NB4 (cell line): ENCODE results near the gene PARD6G.
"Not testable (repeated sequence)": the region's sequence is repeated elsewhere in the genome, so short reads cannot be mapped to it uniquely, and the experiment has no call there.

Experiments
- DNase-seq: peaks from one replicate; pipeline ENCODE4 v3.0.0; 2010; ENCODE audit warnings: low read depth
- H3K4me3 ChIP-seq: one replicate; pipeline ENCODE4 v1.5.1; 2011; ENCODE audit warnings: mild to moderate bottlenecking, low read depth, low read length, moderate library complexity
- MYC ChIP-seq: IDR thresholded peaks from 2 replicates; pipeline ENCODE4 v1.6.1; 2011; ENCODE audit warnings: low read depth, low read length
- POLR2A ChIP-seq: IDR thresholded peaks from 2 replicates; pipeline ENCODE4 v1.6.1; 2011; ENCODE audit warnings: mild to moderate bottlenecking; ENCODE audit not compliant: insufficient read length; ENCODE audit errors: extremely low read depth
- TF ChIP-seq, protein P1 (sequence below): IDR thresholded peaks from 2 replicates; pipeline ENCODE4 v1.6.1; 2011; ENCODE audit warnings: low read depth, low read length
- TF ChIP-seq, protein P2 (sequence below): IDR thresholded peaks from one replicate; pipeline ENCODE4 v1.5.1; 2012; ENCODE audit warnings: low read depth, low read length

Gene PARD6G

DNA sequence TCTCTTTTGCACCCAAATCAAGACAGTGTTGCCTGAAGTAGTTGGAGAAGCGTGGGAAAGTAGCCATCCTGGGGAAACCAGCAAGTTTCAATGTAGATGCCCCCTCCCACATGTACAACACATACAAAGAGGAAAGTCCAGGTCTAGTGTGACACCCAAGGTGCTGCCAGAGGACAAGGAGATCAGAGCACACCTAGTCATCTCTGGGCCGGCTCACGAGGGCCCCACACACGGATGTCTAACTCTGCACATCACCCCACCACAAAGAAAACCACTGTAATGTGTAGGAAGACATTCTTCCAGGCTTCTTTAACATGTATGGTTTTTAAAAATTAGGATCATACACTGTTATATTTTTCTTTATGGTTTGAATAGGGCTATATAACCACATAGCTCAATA lies 21.6 kb downstream of the PARD6G start:
- no peak overlapping the region for H3K4me3 ChIP-seq
- no peak for TF ChIP-seq MYC
- no peak for TF ChIP-seq POLR2A
- TF ChIP-seq, protein P1, sequence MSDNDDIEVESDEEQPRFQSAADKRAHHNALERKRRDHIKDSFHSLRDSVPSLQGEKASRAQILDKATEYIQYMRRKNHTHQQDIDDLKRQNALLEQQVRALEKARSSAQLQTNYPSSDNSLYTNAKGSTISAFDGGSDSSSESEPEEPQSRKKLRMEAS: no peak
- TF ChIP-seq, protein P2, sequence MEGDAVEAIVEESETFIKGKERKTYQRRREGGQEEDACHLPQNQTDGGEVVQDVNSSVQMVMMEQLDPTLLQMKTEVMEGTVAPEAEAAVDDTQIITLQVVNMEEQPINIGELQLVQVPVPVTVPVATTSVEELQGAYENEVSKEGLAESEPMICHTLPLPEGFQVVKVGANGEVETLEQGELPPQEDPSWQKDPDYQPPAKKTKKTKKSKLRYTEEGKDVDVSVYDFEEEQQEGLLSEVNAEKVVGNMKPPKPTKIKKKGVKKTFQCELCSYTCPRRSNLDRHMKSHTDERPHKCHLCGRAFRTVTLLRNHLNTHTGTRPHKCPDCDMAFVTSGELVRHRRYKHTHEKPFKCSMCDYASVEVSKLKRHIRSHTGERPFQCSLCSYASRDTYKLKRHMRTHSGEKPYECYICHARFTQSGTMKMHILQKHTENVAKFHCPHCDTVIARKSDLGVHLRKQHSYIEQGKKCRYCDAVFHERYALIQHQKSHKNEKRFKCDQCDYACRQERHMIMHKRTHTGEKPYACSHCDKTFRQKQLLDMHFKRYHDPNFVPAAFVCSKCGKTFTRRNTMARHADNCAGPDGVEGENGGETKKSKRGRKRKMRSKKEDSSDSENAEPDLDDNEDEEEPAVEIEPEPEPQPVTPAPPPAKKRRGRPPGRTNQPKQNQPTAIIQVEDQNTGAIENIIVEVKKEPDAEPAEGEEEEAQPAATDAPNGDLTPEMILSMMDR: no peak

DNA sequence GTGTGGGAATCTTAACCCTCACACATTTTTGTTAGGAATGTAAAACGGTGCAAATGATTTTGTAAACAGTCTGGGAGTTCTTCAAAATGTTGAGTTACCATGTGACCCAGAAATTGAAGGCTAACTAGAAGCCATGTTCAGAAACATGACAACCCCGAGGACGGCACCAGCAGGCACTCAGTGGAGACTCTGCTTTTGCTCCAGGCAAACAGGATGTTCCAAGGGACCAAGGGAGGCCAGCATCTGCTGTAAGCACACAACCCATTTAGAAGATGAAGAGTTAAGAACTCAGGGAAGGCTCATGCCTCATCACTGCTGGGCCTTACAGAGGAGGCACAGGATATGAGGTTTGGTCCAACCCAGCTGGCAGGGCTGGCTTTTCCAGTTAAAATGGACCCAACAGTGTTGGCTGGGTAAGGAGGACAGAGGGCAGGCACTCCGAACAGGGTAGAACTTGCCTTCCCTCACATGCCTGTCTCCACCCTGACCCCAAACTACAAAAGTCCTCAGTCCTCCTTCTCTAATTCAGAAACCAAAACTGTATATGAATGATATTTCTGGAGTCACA lies 23.6 kb downstream of the PARD6G start:
- no peak overlapping the region for H3K4me3 ChIP-seq
- no peak for DNase-seq
- TF ChIP-seq, protein P2: no peak
- TF ChIP-seq, protein P1: no peak
- TF ChIP-seq POLR2A: no peak
- TF ChIP-seq MYC: no peak

More for the DNA sequence above, 21.6 kb downstream of the PARD6G start:
- no peak for DNase-seq

DNA sequence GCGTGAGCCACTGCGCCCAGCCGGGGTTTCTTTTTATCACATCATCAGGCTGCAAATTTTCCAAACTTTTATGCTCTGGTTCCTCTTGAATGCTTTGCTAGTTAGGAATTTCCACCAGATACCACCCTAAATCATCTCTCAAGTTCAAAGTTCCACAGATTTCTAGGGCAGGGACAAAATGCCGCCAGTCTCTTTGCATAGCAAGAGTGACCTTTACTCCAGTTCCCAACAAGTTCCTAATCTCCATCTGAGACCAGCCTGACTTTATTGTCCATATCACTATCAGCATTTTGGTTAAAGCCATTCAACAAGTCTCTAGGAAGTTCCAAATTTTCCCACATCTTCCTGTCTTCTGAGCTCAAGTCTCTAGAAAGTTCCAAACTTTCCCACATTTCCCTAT lies 27.8 kb downstream of the PARD6G start:
- not testable (repeated sequence) for DNase-seq, H3K4me3 ChIP-seq

GRCh38 chr18:80218341-80219227 lies 28.7 kb downstream of the PARD6G start:
- TF ChIP-seq POLR2A: no peak
- TF ChIP-seq, protein P1: no peak
- no peak for TF ChIP-seq MYC
- TF ChIP-seq, protein P2: no peak
- no peak overlapping the region for H3K4me3 ChIP-seq
- no peak for DNase-seq

- no peak overlapping the region for H3K4me3 ChIP-seq
- DNase-seq: no peak
- TF ChIP-seq POLR2A: no peak
- TF ChIP-seq MYC: no peak
- TF ChIP-seq, protein P2: no peak
- TF ChIP-seq, protein P1: no peak
Measured at GRCh38 chr18:80213182-80213581, 34.1 kb downstream of the PARD6G start.

- TF ChIP-seq, protein P2: no peak
- TF ChIP-seq, protein P1: no peak
- TF ChIP-seq MYC (no peak), POLR2A (no peak)
- no peak for DNase-seq
- no peak overlapping the region for H3K4me3 ChIP-seq
Measured at GRCh38 chr18:80210312-80211083, 36.8 kb downstream of the PARD6G start.
